GM18951 (cell line): ENCODE data around the gene DCUN1D1.

ENCODE experiments used
- POLR2A ChIP-seq: IDR thresholded peaks from 4 replicates; pipeline ENCODE4 v1.6.1; 2011; ENCODE audit warnings: mild to moderate bottlenecking; ENCODE audit not compliant: insufficient read length, insufficient read depth; ENCODE audit errors: extremely low read depth
- in situ Hi-C: fragments of 300-500 bp; cut with MboI; formaldehyde crosslinking; loops from one replicate; pipeline ENCODE4 v1.12.0; 2022; ENCODE audit warnings: low sequenced_read_pairs, mixed read lengths, inconsistent platforms; ENCODE audit not compliant: unreplicated experiment

Gene DCUN1D1

DNA sequence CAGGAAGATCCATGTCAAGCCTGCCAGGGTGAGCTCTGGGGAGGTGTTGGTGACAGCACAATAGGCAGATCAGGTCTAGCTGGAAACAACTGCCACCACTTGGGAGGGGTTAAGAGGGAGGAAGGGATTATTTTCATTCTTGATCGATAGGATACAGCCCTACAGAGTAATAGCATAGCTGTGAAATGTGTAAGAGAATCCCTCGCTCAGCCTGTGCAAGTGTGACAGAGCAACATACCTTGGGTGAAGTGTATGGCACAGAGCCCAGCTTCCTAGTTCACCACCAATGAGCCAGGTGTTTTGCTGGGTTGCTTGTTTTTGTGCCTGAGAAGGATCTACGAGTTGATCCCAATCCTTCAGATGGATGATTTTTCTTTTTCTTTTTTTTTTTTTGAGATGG is 9.2 kb upstream of the DCUN1D1 start:
- in situ Hi-C loops: no loop called here
- no peak for TF ChIP-seq POLR2A

DNA sequence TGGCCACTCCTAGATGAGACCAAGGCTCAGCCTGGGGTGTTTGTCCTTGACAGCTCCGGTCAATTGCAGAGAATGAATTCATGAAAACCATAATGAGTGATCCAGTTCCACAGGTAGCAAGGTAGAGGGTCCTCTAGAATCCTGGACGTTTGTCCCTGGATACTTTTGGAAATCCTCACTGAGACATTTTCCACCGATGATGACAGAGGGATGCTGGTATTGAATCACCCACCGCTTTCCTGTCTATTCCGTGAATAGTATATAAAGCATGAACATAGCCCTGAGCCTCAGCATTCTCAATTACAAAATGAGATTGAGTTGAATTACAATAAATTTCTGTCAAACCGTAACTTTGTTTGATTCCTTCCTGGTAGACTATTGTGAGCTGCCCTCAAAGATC is 5.7 kb upstream of the DCUN1D1 start:
- no peak for TF ChIP-seq POLR2A
- in situ Hi-C loops: no loop called here

DNA sequence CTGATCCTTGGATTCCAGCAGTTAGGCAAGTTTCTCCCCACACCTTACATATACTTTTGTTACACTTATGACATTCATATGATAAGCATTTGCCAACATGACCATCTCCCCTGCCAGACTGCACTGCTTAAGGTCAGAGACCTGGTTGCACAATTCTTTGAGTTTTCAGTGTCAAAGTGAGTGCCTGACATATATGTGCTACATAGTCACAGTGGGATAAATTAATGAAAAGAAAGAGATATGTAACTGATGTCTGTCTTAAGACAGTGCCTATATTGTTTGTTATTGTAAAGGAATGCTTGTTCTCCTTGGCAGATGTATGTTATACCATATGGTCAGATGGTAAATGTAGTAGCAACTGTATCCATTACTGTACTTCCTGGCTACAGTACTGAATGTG is 3.5 kb upstream of the DCUN1D1 start:
- no peak for TF ChIP-seq POLR2A

DNA sequence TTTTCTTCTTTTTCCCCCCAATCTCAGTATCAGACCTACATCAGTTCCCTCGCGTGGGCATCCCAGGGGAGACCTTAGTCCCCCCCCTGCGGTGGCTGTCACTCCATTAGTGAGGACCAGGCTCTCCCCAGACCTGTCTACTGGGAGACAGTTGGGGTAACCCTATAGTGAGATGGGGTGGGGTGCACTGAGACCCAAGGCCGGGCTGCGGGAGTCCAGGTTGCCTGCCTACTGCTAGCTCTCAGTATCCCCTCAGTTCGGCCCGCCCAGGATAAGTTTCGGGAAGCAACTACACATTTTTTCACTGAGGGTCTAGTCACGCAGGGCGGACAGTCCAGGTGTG is 671 bp upstream of the DCUN1D1 start:
- in situ Hi-C loops: no loop called here
- no peak for TF ChIP-seq POLR2A

More for the DNA sequence above, 3.5 kb upstream of the DCUN1D1 start:
- in situ Hi-C loops: no loop called here

DNA sequence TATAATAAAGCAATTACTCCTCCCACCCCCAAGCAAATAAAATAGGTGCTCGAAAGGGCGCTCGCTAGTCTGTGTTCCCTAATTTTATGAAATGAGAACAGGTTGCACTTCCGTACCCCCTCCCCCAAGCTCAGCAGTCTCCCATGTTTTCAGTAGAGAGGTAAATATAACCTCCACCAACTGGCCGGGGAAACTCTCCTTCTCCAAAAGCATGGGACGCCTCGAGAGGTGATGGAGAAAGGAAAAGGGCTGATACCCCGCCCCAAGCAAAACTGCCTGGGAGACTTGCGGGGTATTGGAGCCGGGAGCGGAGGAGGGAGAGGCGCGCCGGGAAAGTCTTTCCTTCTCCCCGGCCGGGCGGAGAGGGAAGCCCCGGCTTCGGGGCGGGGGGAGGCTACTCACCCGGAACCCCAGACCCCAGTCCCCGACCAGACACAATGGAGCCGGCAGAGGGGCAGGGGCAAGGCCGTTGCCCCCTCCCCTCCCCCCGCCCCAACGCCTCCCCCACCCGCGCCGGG is 605 bp downstream of the DCUN1D1 start:
- TF ChIP-seq POLR2A: no peak
- in situ Hi-C loops: no loop called here

DNA sequence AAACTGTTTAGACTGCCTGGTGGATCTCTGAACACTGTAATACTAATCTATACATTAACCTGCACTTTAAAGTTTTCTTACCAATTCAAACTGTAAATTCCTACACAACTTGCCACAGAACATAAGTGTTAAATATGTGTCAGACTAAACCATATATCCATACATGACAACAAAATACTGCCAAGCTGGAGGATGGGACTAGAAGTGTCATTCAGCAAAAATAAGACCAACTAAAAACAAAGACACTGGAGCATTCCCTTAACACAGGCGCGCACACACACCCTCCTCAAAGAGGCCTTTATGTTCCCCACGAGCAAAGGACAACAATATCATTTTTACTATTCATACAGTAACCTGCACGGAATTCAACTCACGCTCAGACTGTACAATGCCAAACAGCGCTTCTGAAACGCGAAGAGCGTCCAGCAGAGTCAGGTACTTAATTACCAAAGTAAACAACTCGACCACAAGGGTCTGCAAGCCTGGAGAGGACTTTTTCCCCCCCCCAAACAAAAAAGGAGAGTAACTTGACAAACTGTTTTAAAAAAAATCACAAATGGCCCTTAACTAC is 1.1 kb downstream of the DCUN1D1 start:
- no peak for TF ChIP-seq POLR2A
- in situ Hi-C loops: no loop called here

DNA sequence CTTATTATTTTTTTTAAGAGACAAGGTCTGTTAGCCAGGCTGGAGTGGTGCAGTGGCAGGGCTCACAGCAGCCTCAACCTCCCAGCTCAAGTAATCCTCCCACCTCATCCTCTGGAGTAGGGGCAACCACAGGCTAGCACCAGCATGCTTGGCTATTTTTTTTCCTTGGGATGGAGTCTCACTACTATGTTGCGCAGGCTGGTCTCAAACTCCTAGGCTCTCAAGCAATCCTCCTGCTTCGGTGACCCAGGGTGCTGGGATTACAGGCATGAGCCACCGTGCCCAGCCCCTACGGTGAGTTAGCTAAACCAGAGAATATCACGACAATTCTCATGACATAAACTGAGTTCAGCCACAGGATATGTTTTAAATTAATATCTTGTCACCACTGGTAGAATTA is 2.0 kb downstream of the DCUN1D1 start:
- in situ Hi-C loops: no loop called here
- no peak for TF ChIP-seq POLR2A

DNA sequence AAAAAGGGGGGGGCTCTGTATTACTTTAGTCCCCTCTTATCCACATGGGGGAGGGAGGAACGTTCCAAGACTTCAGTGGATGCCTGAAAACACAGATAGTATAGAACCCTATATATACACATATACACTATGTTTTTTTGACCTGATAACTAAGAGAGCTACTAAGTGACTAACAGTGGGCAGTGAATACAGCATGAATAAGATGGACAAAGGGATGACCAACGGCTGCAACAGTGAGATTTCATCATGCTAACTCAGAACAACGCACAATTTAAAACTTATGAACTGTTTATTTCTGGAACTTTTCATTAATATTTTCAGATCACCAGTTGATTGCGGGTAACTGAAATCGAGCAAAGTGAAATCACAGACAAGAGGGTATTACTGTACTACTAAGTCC is 7.3 kb downstream of the DCUN1D1 start:
- TF ChIP-seq POLR2A: no peak
- in situ Hi-C loops: no loop called here

DNA sequence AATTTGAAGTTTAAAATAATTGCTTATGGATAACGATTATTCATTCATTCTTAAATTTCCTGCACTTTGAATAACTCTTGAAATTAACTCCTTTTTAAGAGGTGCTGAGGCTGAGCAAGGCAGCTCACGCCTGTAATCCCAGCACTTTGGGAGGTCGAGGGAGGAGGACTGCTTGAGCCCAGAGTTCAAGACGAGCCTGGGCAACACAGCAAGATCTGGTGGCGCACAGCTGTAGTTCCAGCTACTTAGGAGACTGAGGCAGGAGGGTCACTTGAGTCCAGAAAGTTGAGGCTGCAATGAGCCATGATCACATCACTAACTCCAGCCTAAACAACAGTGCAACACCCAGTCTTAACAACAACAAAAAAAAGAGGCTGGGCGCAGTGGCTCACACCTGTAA is 8.0 kb downstream of the DCUN1D1 start:
- in situ Hi-C loops: no loop called here
- no peak for TF ChIP-seq POLR2A

DNA sequence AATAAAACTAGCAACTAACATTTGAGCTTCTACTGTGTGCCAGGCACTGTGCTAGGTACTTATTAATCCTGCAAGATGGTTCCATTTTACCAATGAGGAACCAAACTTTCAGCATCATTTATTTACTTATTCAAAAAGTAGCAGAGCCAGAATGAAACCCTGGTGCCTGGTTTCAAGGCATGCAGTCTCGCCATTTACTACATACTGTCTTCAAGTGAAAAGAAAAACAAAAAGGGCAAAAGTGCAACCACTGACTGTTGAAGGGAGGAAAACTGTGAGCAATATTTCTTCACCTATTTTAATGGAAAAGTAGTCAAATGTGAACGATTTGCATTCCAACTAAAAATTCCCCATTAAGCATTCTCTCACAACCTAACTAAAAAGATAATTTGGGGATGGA is 8.7 kb downstream of the DCUN1D1 start:
- TF ChIP-seq POLR2A: no peak

DNA sequence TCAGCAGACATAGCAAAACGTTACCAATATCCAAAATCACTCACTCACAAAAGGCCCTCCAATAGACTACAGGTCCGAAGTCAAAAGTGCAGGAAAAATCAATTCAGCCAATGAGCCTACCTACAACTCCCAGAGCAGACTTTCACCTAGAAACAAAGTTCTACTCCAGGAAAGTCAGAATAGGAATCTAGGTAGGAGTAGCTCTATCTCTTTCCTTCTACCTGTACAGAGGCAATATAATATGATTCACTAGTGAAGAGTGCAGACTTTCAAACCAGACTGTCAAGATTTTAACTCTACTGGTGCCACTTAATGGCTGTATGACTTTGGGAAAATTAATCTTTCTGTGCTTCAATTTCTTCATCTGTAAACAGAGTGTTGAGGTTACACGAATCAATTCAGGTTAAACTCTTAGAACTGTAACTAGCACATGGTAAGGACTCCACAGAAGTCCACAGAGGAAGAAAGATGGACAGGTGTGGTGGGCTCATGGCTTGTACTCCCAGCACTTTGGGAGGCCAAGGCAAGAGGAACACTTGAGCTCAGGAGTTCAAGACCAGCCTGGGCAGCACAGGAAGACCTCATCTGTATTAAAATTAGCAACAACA is 9.4 kb downstream of the DCUN1D1 start:
- no peak for TF ChIP-seq POLR2A
- in situ Hi-C loops: no loop called here

More for the DNA sequence above, 8.7 kb downstream of the DCUN1D1 start:
- in situ Hi-C loops: no loop called here

DNA sequence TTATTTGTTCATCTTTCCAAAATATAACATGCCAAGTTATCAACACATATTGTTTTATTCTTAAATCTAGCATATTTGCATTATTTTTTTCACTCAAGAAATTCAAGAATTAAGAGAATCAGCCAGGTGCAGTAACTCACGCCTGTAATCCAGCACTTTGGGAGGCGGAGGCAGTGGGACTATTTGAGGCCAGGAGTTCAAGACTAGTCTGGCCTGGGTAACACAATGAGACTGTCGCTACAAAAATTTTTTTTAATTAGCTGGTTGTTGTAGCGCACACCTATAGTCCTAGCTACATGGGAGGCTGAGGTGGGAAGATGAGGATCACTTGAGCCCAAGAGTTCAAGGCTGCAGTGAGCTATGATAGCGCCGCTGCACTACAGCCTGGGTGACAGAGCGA is 10.5 kb downstream of the DCUN1D1 start:
- in situ Hi-C loops: no loop called here
- TF ChIP-seq POLR2A: no peak

DNA sequence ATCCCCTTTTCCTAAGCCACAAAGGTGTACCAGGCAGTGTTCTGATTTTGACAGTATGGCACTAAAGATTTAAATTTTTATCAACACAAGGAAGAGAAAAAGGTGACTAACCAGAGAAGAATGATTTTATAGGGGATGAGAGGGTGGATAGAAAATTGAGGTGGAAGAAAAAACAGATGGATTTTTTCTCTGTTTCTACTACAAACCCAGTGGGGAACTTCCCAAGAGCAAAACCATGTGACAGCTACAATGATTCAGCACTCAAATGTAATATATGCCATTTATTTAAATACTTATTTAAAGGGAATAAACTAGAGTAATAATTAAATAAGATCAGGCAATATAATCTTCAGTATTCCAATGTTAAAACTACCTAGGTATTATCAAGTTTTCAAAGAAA is 11.1 kb downstream of the DCUN1D1 start:
- in situ Hi-C loops: no loop called here
- TF ChIP-seq POLR2A: no peak
